HEK293T (cell line): ENCODE measurements around the gene PLLP.

ENCODE experiments used
- CTCF ChIA-PET: fragments of 350-600 bp; formaldehyde crosslinking; extraction: SDS; loops from one replicate; lab custom pipeline; 2021; ENCODE audit warnings: antibody characterized with exemption, inconsistent platforms; lab: Yijun Ruan, JAX
- POLR2A ChIA-PET: fragments of 350-600 bp; formaldehyde crosslinking; extraction: SDS; loops from one replicate; lab custom pipeline; 2020; ENCODE audit warnings: antibody characterized with exemption, inconsistent platforms; lab: Yijun Ruan, JAX
- DNase-seq: peaks from one replicate; pipeline ENCODE4 v3.0.0; 2012; ENCODE audit warnings: mixed read lengths; ENCODE audit errors: extremely low spot score
- ARNT ChIP-seq: fragments of 450-650 bp; IDR thresholded peaks from 2 replicates; pipeline ENCODE4 v1.6.1; 2017; ENCODE audit warnings: mild to moderate bottlenecking
- BHLHE40 ChIP-seq: fragments of 450-650 bp; IDR thresholded peaks from 2 replicates; pipeline ENCODE4 v1.6.1; 2016; ENCODE audit warnings: mild to moderate bottlenecking, moderate library complexity, borderline replicate concordance
- CTBP1 ChIP-seq: fragments of 450-650 bp; IDR thresholded peaks from 2 replicates; pipeline ENCODE4 v1.6.1; 2016; ENCODE audit warnings: borderline replicate concordance
- ELF4 ChIP-seq: fragments of 450-650 bp; IDR thresholded peaks from 2 replicates; pipeline ENCODE4 v1.6.1; 2017; ENCODE audit warnings: antibody characterized with exemption
- FOXA1 ChIP-seq: fragments of 450-650 bp; IDR thresholded peaks from 2 replicates; pipeline ENCODE4 v1.6.1; 2016; ENCODE audit warnings: mild to moderate bottlenecking
- FOXK2 ChIP-seq: fragments of 450-650 bp; IDR thresholded peaks from 2 replicates; pipeline ENCODE4 v1.6.1; 2016; ENCODE audit warnings: mild to moderate bottlenecking
- FOXM1 ChIP-seq: fragments of 450-650 bp; IDR thresholded peaks from 2 replicates; pipeline ENCODE4 v1.6.1; 2017; ENCODE audit warnings: mild to moderate bottlenecking, borderline replicate concordance
- HDGF ChIP-seq: fragments of 450-650 bp; IDR thresholded peaks from 2 replicates; pipeline ENCODE4 v1.6.1; 2017; ENCODE audit warnings: antibody characterized with exemption, borderline replicate concordance
- L3MBTL2 ChIP-seq: fragments of 450-650 bp; conservative IDR thresholded peaks from 2 replicates; pipeline ENCODE4 v1.6.1; 2016; ENCODE audit warnings: mild to moderate bottlenecking
- LEF1 ChIP-seq: fragments of 450-650 bp; IDR thresholded peaks from 2 replicates; pipeline ENCODE4 v1.6.1; 2017; ENCODE audit warnings: mild to moderate bottlenecking, borderline replicate concordance
- NFRKB ChIP-seq: fragments of 450-650 bp; IDR thresholded peaks from 2 replicates; pipeline ENCODE4 v1.6.1; 2016; ENCODE audit warnings: mild to moderate bottlenecking, moderate library complexity
- PKNOX1 ChIP-seq: fragments of 450-650 bp; IDR thresholded peaks from 2 replicates; pipeline ENCODE4 v1.6.1; 2016
- SP1 ChIP-seq: fragments of 450-650 bp; IDR thresholded peaks from 2 replicates; pipeline ENCODE4 v1.6.1; 2017
- SUZ12 ChIP-seq: fragments of 450-650 bp; IDR thresholded peaks from 2 replicates; pipeline ENCODE4 v1.6.1; 2016; ENCODE audit warnings: mild to moderate bottlenecking
- TARDBP ChIP-seq: fragments of 450-650 bp; IDR thresholded peaks from 2 replicates; pipeline ENCODE4 v1.6.1; 2016
- ZNF384 ChIP-seq: fragments of 450-650 bp; IDR thresholded peaks from 2 replicates; pipeline ENCODE4 v1.6.1; 2016

The PLLP gene

GRCh38 chr16:57256601-57257395 lies 27.7 kb downstream of the PLLP start:
- DNase-seq = no peak
- TF ChIP-seq LEF1 (no peak), BHLHE40 (no peak), ZNF384 (no peak), ARNT (no peak), L3MBTL2 (no peak), TARDBP (no peak), ELF4 (no peak), PKNOX1 (no peak), NFRKB (no peak), FOXK2 (no peak), CTBP1 (no peak), HDGF (no peak), FOXA1 (no peak), SP1 (no peak), SUZ12 (no peak)
- POLR2A ChIA-PET = no interaction called here
- CTCF ChIA-PET = no interaction called here

GRCh38 chr16:57255686-57256415 lies 28.6 kb downstream of the PLLP start:
- TF ChIP-seq LEF1 (no peak), FOXM1 (no peak), FOXK2 (no peak), PKNOX1 (no peak), SP1 (no peak), FOXA1 (no peak), ZNF384 (no peak), CTBP1 (no peak), NFRKB (no peak)
- no peak for DNase-seq
- ChIA-PET CTCF (no interaction called here), POLR2A (interaction anchor here (1.2 kb wide), 1 partner anchor 10 kb away, joined by 5 read pairs; the partner anchor contains the start of gene ARL2BP)

- no peak for DNase-seq
- CTCF ChIA-PET = no interaction called here
- TF ChIP-seq NFRKB (no peak), L3MBTL2 (no peak), HDGF (no peak)
- POLR2A ChIA-PET = no interaction called here
Observed at GRCh38 chr16:57253466-57253865, 31.0 kb downstream of the PLLP start.

- ChIA-PET POLR2A (no interaction called here), CTCF (no interaction called here)
- TF ChIP-seq L3MBTL2 = no peak
- no peak for TF ChIP-seq ZNF384
- TF ChIP-seq HDGF = no peak
- no peak for TF ChIP-seq CTBP1
- TF ChIP-seq PKNOX1 = no peak
- TF ChIP-seq BHLHE40 = no peak
- TF ChIP-seq TARDBP = no peak
- TF ChIP-seq FOXK2 = no peak
- no peak for TF ChIP-seq FOXA1
Observed at GRCh38 chr16:57252148-57252721, 32.2 kb downstream of the PLLP start.

GRCh38 chr16:57251352-57251751 lies 33.1 kb downstream of the PLLP start:
- ChIA-PET POLR2A (no interaction called here), CTCF (no interaction called here)
- DNase-seq = no peak
- TF ChIP-seq NFRKB = no peak
- no peak for TF ChIP-seq L3MBTL2
- no peak for TF ChIP-seq HDGF
- no peak for TF ChIP-seq ELF4
- TF ChIP-seq SP1 = no peak
- TF ChIP-seq ZNF384 = no peak
- TF ChIP-seq PKNOX1 = no peak
- no peak for TF ChIP-seq FOXA1
- TF ChIP-seq FOXM1 = no peak
- TF ChIP-seq FOXK2 = no peak
- TF ChIP-seq CTBP1 = no peak
- no peak for TF ChIP-seq SUZ12
- TF ChIP-seq ARNT = no peak
- no peak for TF ChIP-seq LEF1

More at GRCh38 chr16:57252148-57252721, 32.2 kb downstream of the PLLP start:
- no peak for DNase-seq
